HepG2 (cell line): ENCODE measurements around the gene PFKFB2. TPM values are rescaled to one million over a fixed set of nuclear protein-coding genes. Genes with fewer than 3 reads are reported as not detected.
A peak's percentile ranks its signal among the peaks of the same experiment; 100 is the strongest.

Experiments
- AKAP8 ChIP-seq: sonication (generic); formaldehyde crosslinking; IDR thresholded peaks from 2 replicates; pipeline ENCODE4 v1.5.1; 2020; ENCODE audit warnings: mild to moderate bottlenecking, missing genetic modification reagents
- DPF2 ChIP-seq: sonication (generic); formaldehyde crosslinking; IDR thresholded peaks from 2 replicates; pipeline ENCODE4 v1.4.0; 2020; ENCODE audit warnings: mild to moderate bottlenecking, low read depth, missing genetic modification reagents, borderline replicate concordance
- EP300 ChIP-seq, 3 experiments: sonication (generic) in 1 of 3; formaldehyde crosslinking in 1 of 3; IDR thresholded peaks; 2 replicates each; pipeline versions ENCODE4 v1.5.1 to v1.6.1; 2011 to 2020; ENCODE audit warnings: low read depth in 2 of 3, low read length in 2 of 3, borderline replicate concordance in 1 of 3, improper control_type of control experiment in 1 of 3, mild to moderate bottlenecking in 1 of 3, missing genetic modification reagents in 1 of 3, moderate library complexity in 1 of 3
- HNF1A ChIP-seq, 2 experiments: sonication (generic) in 1 of 2; formaldehyde crosslinking in 1 of 2; IDR thresholded peaks; 2 replicates each; pipeline versions ENCODE4 v1.4.0 to v1.6.1; 2016 to 2020; ENCODE audit warnings: borderline replicate concordance in 1 of 2, low read depth in 1 of 2, mild to moderate bottlenecking in 1 of 2, missing genetic modification reagents in 1 of 2
- ISX ChIP-seq: sonication (generic); formaldehyde crosslinking; conservative IDR thresholded peaks from 2 replicates; pipeline ENCODE4 v1.5.0; 2020; ENCODE audit warnings: missing genetic modification reagents
- KLF12 ChIP-seq: sonication (generic); formaldehyde crosslinking; IDR thresholded peaks from 2 replicates; pipeline ENCODE4 v1.4.0; 2020; ENCODE audit warnings: missing genetic modification reagents, borderline replicate concordance
- MTF1 ChIP-seq: sonication (generic); formaldehyde crosslinking; IDR thresholded peaks from 2 replicates; pipeline ENCODE4 v1.5.0; 2020; ENCODE audit warnings: missing genetic modification reagents
- TEAD2 ChIP-seq: sonication (generic); formaldehyde crosslinking; IDR thresholded peaks from 2 replicates; pipeline ENCODE4 v1.9.0; 2021; ENCODE audit warnings: missing genetic modification reagents
- U2AF1 ChIP-seq: fragments of 200-400 bp; formaldehyde crosslinking; optimal IDR thresholded peaks from 2 replicates; pipeline ENCODE3; 2017; ENCODE audit warnings: mild to moderate bottlenecking, low read depth, low read length
- ZBTB4 ChIP-seq: sonication (generic); formaldehyde crosslinking; IDR thresholded peaks from 2 replicates; pipeline ENCODE4 v1.4.0; 2020; ENCODE audit warnings: missing genetic modification reagents, mild to moderate bottlenecking, borderline replicate concordance
- ZMYM2 ChIP-seq: sonication (generic); formaldehyde crosslinking; IDR thresholded peaks from 2 replicates; pipeline ENCODE4 v1.8.0; 2022; ENCODE audit warnings: mild to moderate bottlenecking, missing genetic modification reagents
- ZNF101 ChIP-seq: sonication (generic); formaldehyde crosslinking; IDR thresholded peaks from 2 replicates; pipeline ENCODE4 v1.4.0; 2020; ENCODE audit warnings: mild to moderate bottlenecking, low read depth, missing genetic modification reagents, borderline replicate concordance
- ZNF558 ChIP-seq: sonication (generic); formaldehyde crosslinking; IDR thresholded peaks from 2 replicates; pipeline ENCODE4 v1.9.0; 2022; ENCODE audit warnings: mild to moderate bottlenecking, missing genetic modification reagents, borderline replicate concordance
- polyA plus RNA-seq, 8 experiments: library from polyadenylated mRNA; depleted of rRNA in 3 of 8; stranded (reverse) in 7 of 8; unstranded in 1 of 8; fragments of >200 nt; fragmentation: Illumina TruSeq in 4 of 8; extraction: Trizol in 4 of 8; gene quantifications; 2 replicates each; pipeline versions ENCODE4 v1.2.1 to v1.2.3, GENCODE V29; 2011 to 2016; ENCODE audit warnings: low read depth in 4 of 8, missing spikeins in 1 of 8, mixed read lengths in 1 of 8; ENCODE audit not compliant: insufficient read depth in 1 of 8
- total RNA-seq, 5 experiments: library from RNA; depleted of rRNA; stranded (reverse); fragments of >200 nt; fragmentation: Illumina TruSeq; extraction: Trizol; gene quantifications; 2 replicates each; pipeline ENCODE4 v1.2.3, GENCODE V29; 2016; ENCODE audit warnings: low read depth in 1 of 5

PFKFB2 gene
- total and polyA plus RNA-seq, 2 of the 13 experiments (the other 11 are each of a cell fraction or from before 2014, with no cell fraction given): 4.6 to 10.6 TPM

GRCh38 chr1:207022996-207023679, 29.9 kb upstream of the PFKFB2 start (continued):
- no peak for TF ChIP-seq EP300 (IDR thresholded peaks at IDR 0.05; ENCODE audit: low read depth in 2 of 2, low read length in 2 of 2)
- TF ChIP-seq EP300 (CRISPR knock-in tag; IDR thresholded peaks at IDR 0.05; ENCODE audit: borderline replicate concordance): no peak
- no peak for TF ChIP-seq KLF12 (CRISPR knock-in tag)
- peak; percentile 69; the same call in 1 of the 2 replicates for TF ChIP-seq ZBTB4 (CRISPR knock-in tag)
- no peak for TF ChIP-seq U2AF1
- no peak for TF ChIP-seq ZMYM2 (CRISPR knock-in tag)
- TF ChIP-seq ZNF101: no peak
- TF ChIP-seq ZNF558 (CRISPR knock-in tag): no peak
- TF ChIP-seq HNF1A (IDR thresholded peaks at IDR 0.05; ENCODE audit: low read depth): no peak
- no peak for TF ChIP-seq HNF1A (CRISPR knock-in tag; IDR thresholded peaks at IDR 0.05; ENCODE audit: borderline replicate concordance)
- TF ChIP-seq DPF2 (CRISPR knock-in tag): no peak
- no peak for TF ChIP-seq AKAP8
- no peak for TF ChIP-seq ISX
- no peak for TF ChIP-seq TEAD2 (CRISPR knock-in tag)
- TF ChIP-seq MTF1 (CRISPR knock-in tag): no peak
